B cell (primary cell): ENCODE results near the gene KDELR3. TPM values are rescaled to one million over a fixed set of nuclear protein-coding genes. Genes with fewer than 3 reads are reported as not detected.

Experiments used
- ATAC-seq: fragments of 200-7000 bp; cut with Tn5 transposase; one replicate; pipeline ENCODE4 v1.10.0; 2021; ENCODE audit warnings: low read depth, mild to moderate bottlenecking, moderate number of reproducible peaks, moderate library complexity
- CTCF ChIA-PET: fragments of 350-600 bp; sonication (Branson Sonifier 250); formaldehyde crosslinking; loops from one replicate; lab custom pipeline; 2021; ENCODE audit warnings: antibody characterized with exemption, inconsistent platforms; lab: Charles Lee
- POLR2A ChIA-PET: fragments of 350-600 bp; sonication (Branson Sonifier 250); formaldehyde crosslinking; loops from one replicate; lab custom pipeline; 2021; ENCODE audit warnings: antibody characterized with exemption; lab: Charles Lee
- DNase-seq: peaks from one replicate; pipeline ENCODE4 v3.0.0; 2013
- H2AFZ ChIP-seq: 2 replicates; pipeline ENCODE4 v1.6.1; 2012; ENCODE audit warnings: mild to moderate bottlenecking, low read depth, low read length; ENCODE audit not compliant: insufficient read depth, poor library complexity, severe bottlenecking
- H3K27ac ChIP-seq, 2 donors: 1 replicate in 1 of 2; 2 replicates in 1 of 2; pipeline ENCODE4 v1.5.1; 2012 to 2013; ENCODE audit warnings: low read length in 2 of 2, mild to moderate bottlenecking in 2 of 2, moderate library complexity in 1 of 2
- H3K27me3 ChIP-seq, 4 experiments: fragments of 200-600 bp in 1 of 4; sonication (generic) in 1 of 4; replicated peaks in 1 of 4; 1 replicate in 2 of 4; 2 replicates in 2 of 4; pipeline versions ENCODE4 v1.6.1 to v1.7.0; 2013 to 2016; ENCODE audit warnings: low read length in 3 of 4, mild to moderate bottlenecking in 2 of 4, mixed read lengths in 1 of 4, moderate library complexity in 1 of 4; ENCODE audit not compliant: insufficient read depth in 4 of 4, control insufficient read depth in 3 of 4; ENCODE audit errors: control extremely low read depth in 1 of 4
- H3K36me3 ChIP-seq, 2 experiments: replicated peaks in 1 of 2; 1 replicate in 1 of 2; 2 replicates in 1 of 2; pipeline versions ENCODE4 v1.6.1 to v1.7.1; 2013; ENCODE audit warnings: low read length in 1 of 2; ENCODE audit not compliant: insufficient read depth in 2 of 2, control insufficient read depth in 1 of 2; ENCODE audit errors: control extremely low read depth in 1 of 2, extremely low read depth in 1 of 2
- H3K4me1 ChIP-seq, 2 donors: fragments of 200-600 bp in 1 of 2; sonication (generic) in 1 of 2; 1 replicate in 1 of 2; 2 replicates in 1 of 2; pipeline versions ENCODE4 v1.5.1 to v1.6.1; 2013 to 2017; ENCODE audit warnings: low read length in 2 of 2; ENCODE audit not compliant: control insufficient read depth in 2 of 2, insufficient read depth in 2 of 2
- H3K4me2 ChIP-seq: replicated peaks from 2 replicates; pipeline ENCODE3; 2012; ENCODE audit warnings: mild to moderate bottlenecking, low read depth, low read length; ENCODE audit not compliant: poor library complexity, severe bottlenecking
- H3K4me3 ChIP-seq, 5 experiments: fragments of 200-600 bp in 1 of 5; sonication (generic) in 1 of 5; 1 replicate in 3 of 5; 2 replicates in 2 of 5; pipeline versions ENCODE4 v1.5.1 to v1.7.0; 2011 to 2016; ENCODE audit warnings: low read length in 4 of 5, mild to moderate bottlenecking in 4 of 5, low read depth in 2 of 5, control low read depth in 1 of 5, moderate library complexity in 1 of 5; ENCODE audit not compliant: insufficient read depth in 1 of 5; ENCODE audit errors: control extremely low read depth in 1 of 5, extremely low read depth in 1 of 5
- H3K79me2 ChIP-seq: fragments of 200-600 bp; sonication (generic); one replicate; pipeline ENCODE4 v1.6.0; 2016; ENCODE audit warnings: low read length; ENCODE audit not compliant: control insufficient read depth, insufficient read depth
- H3K9ac ChIP-seq: fragments of 200-600 bp; sonication (generic); 2 replicates; pipeline ENCODE4 v1.6.1; 2017; ENCODE audit warnings: mild to moderate bottlenecking, low read length, moderate library complexity
- H3K9me3 ChIP-seq, 3 donors: one replicate each; pipeline versions ENCODE4 v1.6.1 to v1.7.1; 2013; ENCODE audit warnings: low read length in 2 of 3; ENCODE audit not compliant: control insufficient read depth in 2 of 3, insufficient read depth in 1 of 3; ENCODE audit errors: control extremely low read depth in 1 of 3
- H4K20me1 ChIP-seq: 2 replicates; pipeline ENCODE4 v1.6.0; 2012; ENCODE audit warnings: mild to moderate bottlenecking, low read length; ENCODE audit not compliant: insufficient read depth, control insufficient read depth, poor library complexity, severe bottlenecking
- H3K27ac Mint-ChIP-seq: one replicate; pipeline ENCODE4 v1.8.0; 2021; ENCODE audit warnings: mixed read lengths
- H3K27me3 Mint-ChIP-seq: one replicate; pipeline ENCODE4 v1.8.0; 2021; ENCODE audit warnings: mixed read lengths
- H3K4me1 Mint-ChIP-seq: one replicate; pipeline ENCODE4 v1.8.0; 2021; ENCODE audit warnings: mixed read lengths
- H3K4me3 Mint-ChIP-seq: one replicate; pipeline ENCODE4 v1.8.0; 2021; ENCODE audit warnings: mixed read lengths
- H3K9me3 Mint-ChIP-seq: one replicate; pipeline ENCODE4 v1.8.0; 2022; ENCODE audit warnings: mixed read lengths; ENCODE audit not compliant: insufficient read depth
- CTCF ChIP-seq: fragments of 200-600 bp; IDR thresholded peaks from one replicate; pipeline ENCODE4 v1.8.0; 2022; ENCODE audit warnings: antibody characterized with exemption, mild to moderate bottlenecking
- EZH2 ChIP-seq: IDR thresholded peaks from 2 replicates; pipeline ENCODE4 v1.6.1; 2012; ENCODE audit warnings: borderline replicate concordance, low read depth, mild to moderate bottlenecking, moderate library complexity, low read length; ENCODE audit not compliant: insufficient read depth, poor library complexity, severe bottlenecking
- WGBS: methylation state at CpG from one replicate; pipeline ENCODE4 v1.1.5; 2013; ENCODE audit warnings: missing lambda C conversion rate; ENCODE audit not compliant: insufficient coverage; 5-methylcytosine and 5-hydroxymethylcytosine counted together
- intact Hi-C: fragments of 100-400 bp; cut with micrococcal nuclease; formaldehyde crosslinking; loops from one replicate; pipeline ENCODE4 v1.10.0; 2022
- polyA plus RNA-seq: library from polyadenylated mRNA; depleted of rRNA; stranded (reverse); fragments of >200 nt; gene quantifications from 2 replicates; pipeline ENCODE4 v1.2.3, GENCODE V29; 2012
- total RNA-seq, 2 donors: library from RNA; stranded (reverse); fragments of 120-200 nt in 1 of 2; gene quantifications; 1 replicate in 1 of 2; 2 replicates in 1 of 2; pipeline versions ENCODE4 v1.2.3 to v1.2.4, GENCODE V29; 2013 to 2022

The KDELR3 gene
- total and polyA plus RNA-seq, 2 donors (not counting 1 experiment from before 2014, with no cell fraction given): not detected

GRCh38 chr22:38455530-38456271 lies 12.2 kb upstream of the KDELR3 start:
- Histone ChIP-seq H3K4me2 (peak overlapping the region; percentile 93), H3K9ac (peak overlapping the region; percentile 55), H3K27me3 (peaks cover 0 to 69% (median 39%) of the 10 kb centered on the region in 4 experiments), H2AFZ (peak overlapping the region; percentile 62), H3K4me3 (peak overlapping the region in 3 of 5 experiments; percentile 29 to 57 (median 31)), H3K4me1 (peaks cover 12 to 33% of the 10 kb centered on the region in 2 donors), H4K20me1 (no peaks in the 10 kb centered on the region), H3K36me3 (no peaks in the 10 kb centered on the region), H3K9me3 (peaks cover 0 to 9% (median 0%) of the 10 kb centered on the region in 3 donors), H3K27ac (no peak overlapping the region), H3K79me2 (no peaks in the 10 kb centered on the region)
- H3K9me3 Mint-ChIP-seq: no peaks in the 10 kb centered on the region
- ATAC-seq (no peak), DNase-seq (peak; percentile 50)
- POLR2A ChIA-PET: no interaction called here
- no peak for TF ChIP-seq CTCF
- peak; percentile 36 for TF ChIP-seq EZH2
- intact Hi-C loops: no loop called here
- CTCF ChIA-PET: no interaction called here
- peaks cover 20% of the 10 kb centered on the region for H3K4me1 Mint-ChIP-seq
- peaks cover 65% of the 10 kb centered on the region for H3K27me3 Mint-ChIP-seq
- H3K27ac Mint-ChIP-seq: no peak overlapping the region
- WGBS: under 1% methylated on average over 85 of the region's 90 CpGs
- H3K4me3 Mint-ChIP-seq: peak overlapping the region; percentile 84

GRCh38 chr22:38456272-38456835 lies 11.5 kb upstream of the KDELR3 start:
- Histone ChIP-seq H3K27me3 (peaks cover 0 to 74% (median 40%) of the 10 kb centered on the region in 4 experiments), H3K4me3 (no peak overlapping the region), H3K9ac (no peak overlapping the region), H3K27ac (no peak overlapping the region), H2AFZ (no peak overlapping the region), H3K4me2 (peak overlapping the region; percentile 93), H4K20me1 (no peaks in the 10 kb centered on the region), H3K9me3 (peaks cover 0 to 9% (median 0%) of the 10 kb centered on the region in 3 donors), H3K79me2 (no peaks in the 10 kb centered on the region), H3K4me1 (peaks cover 14 to 37% of the 10 kb centered on the region in 2 donors), H3K36me3 (no peaks in the 10 kb centered on the region)
- 46% methylated on average over 17 of the region's 17 CpGs for WGBS
- H3K4me3 Mint-ChIP-seq: peak overlapping the region; percentile 84
- peaks cover 22% of the 10 kb centered on the region for H3K4me1 Mint-ChIP-seq
- no peaks in the 10 kb centered on the region for H3K9me3 Mint-ChIP-seq
- peak overlapping the region; percentile 67 for H3K27ac Mint-ChIP-seq
- ChIA-PET CTCF (no interaction called here), POLR2A (no interaction called here)
- ATAC-seq (no peak), DNase-seq (no peak)
- TF ChIP-seq CTCF (no peak), EZH2 (no peak)
- H3K27me3 Mint-ChIP-seq: peaks cover 61% of the 10 kb centered on the region
- intact Hi-C loops: no loop called here
